ENCODE data around the gene RHBDF2. TPM values are rescaled to one million over a fixed set of nuclear protein-coding genes. Genes with fewer than 3 reads are reported as not detected.
A peak's percentile ranks its signal among the peaks of the same experiment; 100 is the strongest.

Gene RHBDF2
- total and polyA plus RNA-seq, 9 donors: 3.5 to 7.0 (median 5.4) TPM

DNA sequence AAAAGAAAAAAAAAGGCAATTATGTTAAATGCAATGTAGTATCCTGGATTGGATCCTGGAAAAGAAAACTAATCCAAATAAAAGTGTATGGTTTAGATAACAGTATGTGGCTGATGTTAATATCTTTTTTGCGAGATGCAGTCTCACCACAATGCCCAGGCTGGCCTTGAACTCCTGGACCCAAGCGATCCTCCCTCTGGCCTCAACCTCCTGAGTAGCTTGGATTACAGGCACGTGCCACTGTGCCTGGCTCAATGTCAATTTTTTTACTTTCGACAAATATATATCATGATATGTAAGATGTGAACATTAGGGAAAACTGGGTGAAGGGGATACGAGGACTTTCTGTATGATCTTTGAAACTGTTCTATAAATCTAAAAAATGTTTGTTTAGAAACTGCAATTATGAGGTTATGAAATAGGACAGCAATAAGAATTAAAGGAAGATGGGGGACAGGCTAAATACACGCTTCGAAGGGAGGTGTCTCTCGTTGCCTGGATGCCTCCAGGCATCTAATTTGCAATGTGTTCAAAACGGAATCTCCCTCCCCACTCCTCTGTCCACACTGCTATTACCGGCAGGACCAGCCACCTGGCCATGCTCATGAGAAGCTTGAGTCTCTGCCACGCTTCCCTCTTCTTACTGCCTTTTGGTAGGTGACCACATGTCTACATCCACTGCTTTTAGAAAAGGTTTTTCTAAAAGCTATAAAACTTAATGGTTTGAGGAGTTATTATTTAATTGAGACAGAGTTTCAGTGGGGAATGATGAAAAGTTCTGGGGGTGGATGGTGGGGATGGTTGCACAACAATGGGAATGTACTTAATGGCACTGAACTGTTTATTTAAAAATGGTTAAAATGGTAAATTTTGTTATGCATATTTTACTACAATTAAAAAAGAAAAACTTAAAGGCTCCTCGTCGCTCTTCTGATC is 63.5 kb downstream of the RHBDF2 start:
- Histone ChIP-seq H3K27me3 (ENCODE audit: control insufficient read depth, insufficient read depth, low read length) (no peaks in the 10 kb centered on the region), H3K4me3 (ENCODE audit: low read length) (no peak overlapping the region), H3K4me1 (ENCODE audit: control insufficient read depth, insufficient read depth, low read length) (no peaks in the 10 kb centered on the region), H3K36me3 (ENCODE audit: control insufficient read depth, insufficient read depth, low read length) (peaks cover 9% of the 10 kb centered on the region), H3K27ac (ENCODE audit: low read length) (no peak overlapping the region), H3K9me3 (replicated peaks; ENCODE audit: control insufficient read depth, low read depth, low read length) (no peaks in the 10 kb centered on the region)
- WGBS (ENCODE audit: insufficient coverage): 79% methylated on average over 4 of the region's 13 CpGs
- DNase-seq: no peak

GRCh38 chr17:76435751-76436150 is 65.5 kb downstream of the RHBDF2 start:
- no peak for DNase-seq
- H3K9me3 ChIP-seq (replicated peaks; ENCODE audit: control insufficient read depth, low read depth, low read length): no peaks in the 10 kb centered on the region
- no peak overlapping the region for H3K27ac ChIP-seq (ENCODE audit: low read length)
- peaks cover 6% of the 10 kb centered on the region for H3K36me3 ChIP-seq (ENCODE audit: control insufficient read depth, insufficient read depth, low read length)
- H3K4me1 ChIP-seq (ENCODE audit: control insufficient read depth, insufficient read depth, low read length): no peaks in the 10 kb centered on the region
- WGBS (ENCODE audit: insufficient coverage): 84% methylated on average over 7 of the region's 11 CpGs
- H3K27me3 ChIP-seq (ENCODE audit: control insufficient read depth, insufficient read depth, low read length): no peaks in the 10 kb centered on the region
- H3K4me3 ChIP-seq (ENCODE audit: low read length): no peak overlapping the region

DNA sequence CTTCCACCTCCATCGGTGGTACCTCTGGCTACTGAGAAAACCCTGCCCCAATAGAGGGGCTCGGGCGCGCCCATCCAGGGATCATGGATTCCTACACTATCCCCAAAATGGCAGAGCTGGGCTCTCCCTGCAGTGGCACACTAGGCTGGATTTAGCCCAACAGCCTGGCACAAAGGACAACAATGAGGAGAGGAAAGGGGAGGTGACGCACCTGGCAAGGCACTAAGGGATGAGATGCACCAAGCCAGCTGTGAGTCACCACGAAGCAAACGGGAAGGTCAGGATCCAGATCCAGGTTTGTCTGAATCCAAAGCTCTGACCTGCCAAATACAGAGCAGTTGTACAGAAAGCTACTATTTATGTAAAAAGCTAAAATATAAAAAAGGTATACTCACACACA is 66.4 kb downstream of the RHBDF2 start:
- DNase-seq: no peak

DNA sequence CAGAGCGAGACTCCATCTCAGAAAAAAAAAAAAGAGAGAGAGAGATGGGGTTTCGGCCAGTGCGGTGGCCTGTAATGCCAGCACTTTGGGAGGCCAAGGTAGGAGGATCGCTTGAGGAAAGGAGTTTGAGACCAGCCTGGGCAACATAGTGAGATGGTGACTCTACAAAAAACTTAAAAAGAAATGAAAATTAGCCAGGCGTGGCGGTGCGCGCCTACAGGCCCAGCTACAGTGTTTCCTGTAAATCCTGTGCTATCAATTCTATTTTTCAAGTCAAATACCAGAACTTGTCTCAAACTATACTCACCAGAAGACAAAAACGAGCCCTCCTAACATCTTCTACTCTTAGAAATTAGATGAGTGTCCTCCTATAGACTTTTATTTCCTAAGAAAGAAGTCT is 67.5 kb downstream of the RHBDF2 start:
- Histone ChIP-seq H3K4me1 (ENCODE audit: control insufficient read depth, insufficient read depth, low read length) (no peaks in the 10 kb centered on the region), H3K27me3 (ENCODE audit: control insufficient read depth, insufficient read depth, low read length) (no peaks in the 10 kb centered on the region), H3K4me3 (ENCODE audit: low read length) (no peak overlapping the region), H3K36me3 (ENCODE audit: control insufficient read depth, insufficient read depth, low read length) (peaks cover 6% of the 10 kb centered on the region), H3K9me3 (replicated peaks; ENCODE audit: control insufficient read depth, low read depth, low read length) (no peaks in the 10 kb centered on the region), H3K27ac (ENCODE audit: low read length) (no peak overlapping the region)
- DNase-seq: no peak
- 100% methylated on average over 1 of the region's 9 CpGs for WGBS (ENCODE audit: insufficient coverage)

More for the DNA sequence above, 66.4 kb downstream of the RHBDF2 start:
- 91% methylated on average over 7 of the region's 7 CpGs for WGBS (ENCODE audit: insufficient coverage)
- Histone ChIP-seq H3K4me3 (ENCODE audit: low read length) (no peak overlapping the region), H3K36me3 (ENCODE audit: control insufficient read depth, insufficient read depth, low read length) (peaks cover 6% of the 10 kb centered on the region), H3K27me3 (ENCODE audit: control insufficient read depth, insufficient read depth, low read length) (no peaks in the 10 kb centered on the region), H3K27ac (ENCODE audit: low read length) (no peak overlapping the region), H3K4me1 (ENCODE audit: control insufficient read depth, insufficient read depth, low read length) (no peaks in the 10 kb centered on the region), H3K9me3 (replicated peaks; ENCODE audit: control insufficient read depth, low read depth, low read length) (no peaks in the 10 kb centered on the region)

GRCh38 chr17:76432712-76433336 is 68.4 kb downstream of the RHBDF2 start:
- Histone ChIP-seq H3K36me3 (ENCODE audit: control insufficient read depth, insufficient read depth, low read length) (peaks cover 6% of the 10 kb centered on the region), H3K4me1 (ENCODE audit: control insufficient read depth, insufficient read depth, low read length) (no peaks in the 10 kb centered on the region), H3K27ac (ENCODE audit: low read length) (no peak overlapping the region), H3K4me3 (ENCODE audit: low read length) (no peak overlapping the region), H3K9me3 (replicated peaks; ENCODE audit: control insufficient read depth, low read depth, low read length) (no peaks in the 10 kb centered on the region), H3K27me3 (ENCODE audit: control insufficient read depth, insufficient read depth, low read length) (no peaks in the 10 kb centered on the region)
- WGBS (ENCODE audit: insufficient coverage): no CpG with 5 or more reads among the region's 3 CpGs
- no peak for DNase-seq

DNA sequence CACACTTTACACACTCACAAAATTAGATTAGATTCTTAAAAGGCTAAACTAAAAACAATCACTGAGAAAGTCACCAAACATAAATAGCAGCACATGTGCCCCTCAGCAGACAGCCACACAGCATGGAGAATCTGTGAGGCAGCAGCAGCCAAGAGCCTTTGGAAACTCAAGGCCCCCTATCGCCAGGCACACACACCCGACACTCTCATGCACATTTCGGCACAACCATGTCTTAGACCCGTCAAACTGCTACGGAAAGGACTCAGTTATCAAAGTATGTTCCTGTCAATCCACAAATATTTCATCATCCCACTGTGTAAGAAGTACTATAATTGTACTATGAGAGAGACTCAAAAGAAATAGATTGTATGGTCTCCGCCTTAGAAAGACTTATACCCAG is 69.2 kb downstream of the RHBDF2 start:
- H3K27ac ChIP-seq (ENCODE audit: low read length): no peak overlapping the region
- H3K4me1 ChIP-seq (ENCODE audit: control insufficient read depth, insufficient read depth, low read length): no peaks in the 10 kb centered on the region

DNA sequence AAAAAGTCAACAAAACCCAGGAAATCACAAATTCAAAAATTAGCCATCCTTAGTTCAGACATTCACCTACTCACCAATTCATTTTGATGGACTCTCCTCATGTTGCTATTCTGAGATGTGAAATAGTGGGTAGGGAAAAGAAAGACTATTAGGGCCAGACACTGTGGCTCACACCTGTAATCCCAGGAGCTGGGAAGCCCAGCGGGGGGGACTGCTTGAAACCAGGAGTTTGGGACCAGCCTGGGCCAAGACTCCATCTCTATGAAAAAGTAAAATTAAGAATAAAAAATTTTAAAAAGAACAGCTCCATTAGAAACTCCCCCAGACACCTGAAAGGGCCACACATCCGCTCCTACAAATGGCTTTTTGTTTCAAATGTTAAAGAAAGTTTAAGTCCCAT is 69.7 kb downstream of the RHBDF2 start:
- no CpG with 5 or more reads among the region's 2 CpGs for WGBS (ENCODE audit: insufficient coverage)

More for the DNA sequence above, 69.2 kb downstream of the RHBDF2 start:
- Histone ChIP-seq H3K4me3 (ENCODE audit: low read length) (no peak overlapping the region), H3K27me3 (ENCODE audit: control insufficient read depth, insufficient read depth, low read length) (no peaks in the 10 kb centered on the region), H3K9me3 (replicated peaks; ENCODE audit: control insufficient read depth, low read depth, low read length) (no peaks in the 10 kb centered on the region), H3K36me3 (ENCODE audit: control insufficient read depth, insufficient read depth, low read length) (peaks cover 6% of the 10 kb centered on the region)
- no peak for DNase-seq
- no CpG with 5 or more reads among the region's 6 CpGs for WGBS (ENCODE audit: insufficient coverage)

DNA sequence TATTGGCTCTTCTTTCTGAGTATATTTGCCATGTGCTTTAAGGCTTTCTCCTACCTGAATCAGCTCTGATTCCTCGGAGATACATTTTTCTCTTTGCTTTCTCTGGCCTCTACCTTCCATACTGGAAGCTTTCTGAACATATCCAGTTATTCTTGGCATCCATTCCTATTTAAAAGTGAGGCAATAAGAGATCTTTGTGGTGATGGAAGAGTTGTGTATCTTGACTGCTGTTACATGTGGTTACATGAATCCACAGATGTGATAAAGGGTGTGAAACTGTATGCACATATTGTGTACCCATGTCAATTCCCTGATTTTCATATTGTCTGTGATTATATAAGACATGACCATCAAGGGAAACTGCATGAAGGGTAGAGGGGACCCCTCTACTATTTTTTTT is 72.7 kb downstream of the RHBDF2 start:
- H3K36me3 ChIP-seq (ENCODE audit: control insufficient read depth, insufficient read depth, low read length): no peaks in the 10 kb centered on the region
- no peak overlapping the region for H3K27ac ChIP-seq (ENCODE audit: low read length)
- H3K4me1 ChIP-seq (ENCODE audit: control insufficient read depth, insufficient read depth, low read length): no peaks in the 10 kb centered on the region
- DNase-seq: no peak
- no peak overlapping the region for H3K4me3 ChIP-seq (ENCODE audit: low read length)
- no CpG with 5 or more reads among the region's 1 CpG for WGBS (ENCODE audit: insufficient coverage)
- no peaks in the 10 kb centered on the region for H3K27me3 ChIP-seq (ENCODE audit: control insufficient read depth, insufficient read depth, low read length)
- H3K9me3 ChIP-seq (replicated peaks; ENCODE audit: control insufficient read depth, low read depth, low read length): no peaks in the 10 kb centered on the region

More for the DNA sequence above, 69.7 kb downstream of the RHBDF2 start:
- Histone ChIP-seq H3K4me1 (ENCODE audit: control insufficient read depth, insufficient read depth, low read length) (no peaks in the 10 kb centered on the region), H3K9me3 (replicated peaks; ENCODE audit: control insufficient read depth, low read depth, low read length) (no peaks in the 10 kb centered on the region), H3K27me3 (ENCODE audit: control insufficient read depth, insufficient read depth, low read length) (no peaks in the 10 kb centered on the region), H3K27ac (ENCODE audit: low read length) (no peak overlapping the region), H3K4me3 (ENCODE audit: low read length) (no peak overlapping the region), H3K36me3 (ENCODE audit: control insufficient read depth, insufficient read depth, low read length) (peaks cover 6% of the 10 kb centered on the region)
- DNase-seq: no peak

DNA sequence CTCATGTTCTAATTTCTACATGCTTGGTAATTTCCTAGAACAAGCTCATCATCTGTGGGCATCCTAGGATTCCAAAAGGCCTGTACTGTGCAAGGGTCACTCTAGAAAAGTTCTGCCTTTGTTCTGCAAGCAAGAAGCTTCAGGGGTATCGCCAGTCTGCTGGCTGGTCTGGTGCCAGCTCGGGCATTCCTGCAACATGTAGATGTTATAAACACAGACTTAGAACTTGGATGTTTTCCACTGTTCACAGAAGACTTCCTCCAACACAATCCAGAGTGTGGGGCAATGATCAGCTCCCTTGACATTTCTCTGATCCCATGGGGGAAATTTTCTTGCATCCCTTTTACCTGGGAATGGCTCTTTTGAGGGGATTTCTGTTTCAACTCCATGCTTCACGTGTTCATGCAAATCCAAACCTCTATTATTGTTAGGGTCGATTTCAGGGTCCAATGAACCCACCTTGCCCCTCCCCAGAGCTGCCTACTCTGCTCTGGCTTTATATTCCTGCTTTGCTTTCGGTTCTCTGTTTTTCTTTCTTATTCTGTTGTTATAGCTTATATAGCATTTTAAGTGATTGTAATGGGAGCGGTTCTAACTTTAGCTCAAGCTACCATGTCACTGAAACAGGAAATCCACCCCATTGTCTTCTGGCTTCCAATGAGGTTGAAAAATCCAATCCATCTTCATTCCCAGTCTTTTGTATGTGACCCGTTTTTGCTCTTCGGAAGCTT is 73.6 kb downstream of the RHBDF2 start:
- DNase-seq: no peak
- Histone ChIP-seq H3K27ac (ENCODE audit: low read length) (peak overlapping the region; percentile 29), H3K4me3 (ENCODE audit: low read length) (no peak overlapping the region), H3K9me3 (replicated peaks; ENCODE audit: control insufficient read depth, low read depth, low read length) (no peaks in the 10 kb centered on the region), H3K36me3 (ENCODE audit: control insufficient read depth, insufficient read depth, low read length) (no peaks in the 10 kb centered on the region), H3K27me3 (ENCODE audit: control insufficient read depth, insufficient read depth, low read length) (no peaks in the 10 kb centered on the region), H3K4me1 (ENCODE audit: control insufficient read depth, insufficient read depth, low read length) (no peaks in the 10 kb centered on the region)
- 65% methylated on average over 3 of the region's 8 CpGs for WGBS (ENCODE audit: insufficient coverage)

DNA sequence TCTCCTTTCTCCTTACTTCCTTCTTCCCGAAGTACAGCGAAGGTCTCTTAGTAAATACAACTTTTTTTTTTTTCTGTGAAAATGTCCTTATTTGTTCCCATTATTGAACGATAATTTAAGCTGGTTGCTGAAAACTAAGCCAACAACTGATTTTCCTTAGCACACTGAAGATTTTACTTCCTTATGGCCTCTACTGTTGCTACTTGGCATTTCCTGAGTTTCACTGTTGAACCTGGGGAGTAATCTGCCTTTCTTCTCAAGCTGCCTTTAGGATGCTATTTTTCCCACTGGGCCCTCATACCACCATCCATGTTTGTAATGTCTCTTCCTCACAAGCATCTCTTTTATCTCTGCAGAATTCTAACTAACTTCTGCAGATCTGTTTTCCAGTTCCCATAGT is 74.4 kb downstream of the RHBDF2 start:
- Histone ChIP-seq H3K27me3 (ENCODE audit: control insufficient read depth, insufficient read depth, low read length) (no peaks in the 10 kb centered on the region), H3K4me3 (ENCODE audit: low read length) (no peak overlapping the region), H3K4me1 (ENCODE audit: control insufficient read depth, insufficient read depth, low read length) (no peaks in the 10 kb centered on the region), H3K36me3 (ENCODE audit: control insufficient read depth, insufficient read depth, low read length) (no peaks in the 10 kb centered on the region), H3K27ac (ENCODE audit: low read length) (no peak overlapping the region), H3K9me3 (replicated peaks; ENCODE audit: control insufficient read depth, low read depth, low read length) (no peaks in the 10 kb centered on the region)
- no CpG with 5 or more reads among the region's 3 CpGs for WGBS (ENCODE audit: insufficient coverage)
- no peak for DNase-seq

All from muscle of leg (tissue), 11 donors.